PC-3 (cell line): ENCODE measurements around the gene TBCEL.

Source experiments
- CTCF ChIP-seq: fragments of 300-600 bp; sonication (generic); conservative IDR thresholded peaks from 2 replicates; pipeline ENCODE4 v1.5.1; 2017; ENCODE audit warnings: antibody characterized with exemption, low read depth, mild to moderate bottlenecking, low read length
- EZH2 ChIP-seq: fragments of 300-600 bp; sonication (generic); IDR thresholded peaks from one replicate; pipeline ENCODE4 v1.6.1; 2017; ENCODE audit warnings: antibody characterized with exemption, mild to moderate bottlenecking, low read length; ENCODE audit not compliant: unreplicated experiment
- EZH2phosphoT487 ChIP-seq: fragments of 300-600 bp; sonication (generic); IDR thresholded peaks from 2 replicates; pipeline ENCODE4 v1.6.1; 2018; ENCODE audit warnings: mild to moderate bottlenecking, antibody characterized with exemption, low read length, borderline replicate concordance

- TF ChIP-seq CTCF (no peak), EZH2 (no peak), EZH2phosphoT487 (no peak)
Observed at GRCh38 chr11:121048464-121049233, 24.7 kb downstream of the TBCEL start.
